H9 (cell line): Measurements from ENCODE around the gene ANKIB1. TPM values are rescaled to one million over a fixed set of nuclear protein-coding genes. Genes with fewer than 3 reads are reported as not detected.
"Not testable (repeated sequence)": the region's sequence is repeated elsewhere in the genome, so short reads cannot be mapped to it uniquely, and the experiment has no call there.

Experiments
- DNase-seq: peaks from one replicate; pipeline ENCODE4 v3.0.0-alpha.2; 2017
- H2AFZ ChIP-seq: one replicate; pipeline ENCODE4 v1.6.1; 2013; ENCODE audit warnings: mild to moderate bottlenecking, low read length, control low read depth, moderate library complexity
- H2AK5ac ChIP-seq: 2 replicates; pipeline ENCODE4 v1.6.1; 2013; ENCODE audit warnings: low read length, control low read depth, mixed read lengths; ENCODE audit not compliant: insufficient read length
- H2BK120ac ChIP-seq: one replicate; pipeline ENCODE4 v1.6.1; 2013; ENCODE audit warnings: low read depth, mild to moderate bottlenecking, low read length, control low read depth, inconsistent platforms; ENCODE audit not compliant: poor library complexity, severe bottlenecking
- H2BK12ac ChIP-seq: 2 replicates; pipeline ENCODE4 v1.6.1; 2013; ENCODE audit warnings: low read length, control low read depth, mixed read lengths, low read depth; ENCODE audit not compliant: insufficient read length
- H2BK15ac ChIP-seq: 2 replicates; pipeline ENCODE4 v1.6.1; 2013; ENCODE audit warnings: low read depth, low read length, control low read depth
- H2BK20ac ChIP-seq: one replicate; pipeline ENCODE4 v1.6.1; 2013; ENCODE audit warnings: low read depth, mild to moderate bottlenecking, low read length, control low read depth, inconsistent platforms; ENCODE audit not compliant: poor library complexity, severe bottlenecking
- H2BK5ac ChIP-seq: 2 replicates; pipeline ENCODE4 v1.6.1; 2013; ENCODE audit warnings: low read length, control low read depth, mixed read lengths; ENCODE audit not compliant: insufficient read length
- H3K14ac ChIP-seq: 2 replicates; pipeline ENCODE4 v1.6.1; 2013; ENCODE audit warnings: low read length, control low read depth; ENCODE audit not compliant: insufficient read depth
- H3K18ac ChIP-seq: 2 replicates; pipeline ENCODE4 v1.6.1; 2013; ENCODE audit warnings: low read depth, mild to moderate bottlenecking, mixed read lengths, low read length, control low read depth; ENCODE audit not compliant: insufficient read length
- H3K23ac ChIP-seq: 2 replicates; pipeline ENCODE4 v1.6.1; 2013; ENCODE audit warnings: low read length, control low read depth, mixed read lengths, low read depth; ENCODE audit not compliant: insufficient read length
- H3K23me2 ChIP-seq: 2 replicates; pipeline ENCODE4 v1.6.1; 2013; ENCODE audit warnings: low read depth, mild to moderate bottlenecking, mixed read lengths, low read length, control low read depth; ENCODE audit not compliant: insufficient read length, poor library complexity, severe bottlenecking
- H3K27ac ChIP-seq: 2 replicates; pipeline ENCODE4 v1.5.1; 2013; ENCODE audit warnings: low read length, control low read depth, mixed read lengths, low read depth; ENCODE audit not compliant: insufficient read length
- H3K27me3 ChIP-seq: 2 replicates; pipeline ENCODE4 v1.6.1; 2013; ENCODE audit warnings: low read length, control low read depth, inconsistent platforms; ENCODE audit not compliant: insufficient read depth
- H3K4ac ChIP-seq: 2 replicates; pipeline ENCODE4 v1.6.1; 2013; ENCODE audit warnings: low read depth, mild to moderate bottlenecking, control low read depth, inconsistent platforms, low read length, moderate library complexity
- H3K4me1 ChIP-seq: 2 replicates; pipeline ENCODE4 v1.6.1; 2013; ENCODE audit warnings: low read length, control low read depth, inconsistent platforms; ENCODE audit not compliant: insufficient read depth
- H3K4me2 ChIP-seq: 2 replicates; pipeline ENCODE4 v1.6.1; 2013; ENCODE audit warnings: low read length, control low read depth, mixed read lengths; ENCODE audit not compliant: insufficient read length, insufficient read depth
- H3K56ac ChIP-seq: 2 replicates; pipeline ENCODE4 v1.6.1; 2013; ENCODE audit warnings: low read depth, mild to moderate bottlenecking, mixed read lengths, low read length, control low read depth; ENCODE audit not compliant: insufficient read length
- H3K79me1 ChIP-seq: 2 replicates; pipeline ENCODE4 v1.6.1; 2013; ENCODE audit warnings: low read depth, mild to moderate bottlenecking, moderate library complexity, low read length, control low read depth, inconsistent platforms; ENCODE audit not compliant: insufficient read depth, poor library complexity, severe bottlenecking
- H3K79me2 ChIP-seq: 2 replicates; pipeline ENCODE4 v1.6.1; 2013; ENCODE audit warnings: low read length, control low read depth, inconsistent platforms; ENCODE audit not compliant: insufficient read depth
- H3K9ac ChIP-seq: 2 replicates; pipeline ENCODE4 v1.6.1; 2013; ENCODE audit warnings: low read length, control low read depth, mixed read lengths; ENCODE audit not compliant: insufficient read length; ENCODE audit errors: extremely low read depth
- H3K9me3 ChIP-seq: one replicate; pipeline ENCODE4 v1.6.1; 2013; ENCODE audit warnings: low read depth, low read length, inconsistent platforms; ENCODE audit not compliant: control insufficient read depth
- H3T11ph ChIP-seq: one replicate; pipeline ENCODE4 v1.6.1; 2013; ENCODE audit warnings: mild to moderate bottlenecking, low read length, control low read depth, inconsistent platforms
- H4K20me1 ChIP-seq: one replicate; pipeline ENCODE4 v1.6.1; 2013; ENCODE audit not compliant: control insufficient read depth, insufficient read length, insufficient read depth
- H4K5ac ChIP-seq: 2 replicates; pipeline ENCODE4 v1.6.1; 2013; ENCODE audit warnings: low read depth, mild to moderate bottlenecking, mixed read lengths, low read length, control low read depth; ENCODE audit not compliant: insufficient read length
- H4K8ac ChIP-seq: replicated peaks from 2 replicates; pipeline ENCODE4 v1.6.1; 2013; ENCODE audit warnings: low read length, control low read depth, mixed read lengths, low read depth; ENCODE audit not compliant: insufficient read length
- H4K91ac ChIP-seq: 2 replicates; pipeline ENCODE4 v1.6.1; 2013; ENCODE audit warnings: low read depth, mild to moderate bottlenecking, moderate library complexity, mixed read lengths, low read length, control low read depth; ENCODE audit not compliant: insufficient read length
- H3K27ac Mint-ChIP-seq, 3 experiments: 2 replicates in 2 of 3; 3 replicates in 1 of 3; pipeline ENCODE4 v1.8.0; 2020 to 2021; ENCODE audit warnings: mixed read lengths in 3 of 3, mild to moderate bottlenecking in 1 of 3, moderate library complexity in 1 of 3
- H3K27me3 Mint-ChIP-seq: 2 replicates; pipeline ENCODE4 v1.8.0; 2021; ENCODE audit warnings: low read depth, mild to moderate bottlenecking, moderate library complexity, mixed read lengths
- H3K36me3 Mint-ChIP-seq, 3 experiments: 2 replicates in 2 of 3; 3 replicates in 1 of 3; pipeline ENCODE4 v1.8.0; 2020 to 2021; ENCODE audit warnings: low read depth in 3 of 3, mixed read lengths in 3 of 3; ENCODE audit not compliant: insufficient read depth in 1 of 3
- H3K4me1 Mint-ChIP-seq, 2 experiments: 2 replicates each; pipeline ENCODE4 v1.8.0; 2020; ENCODE audit warnings: mixed read lengths in 2 of 2
- H3K4me3 Mint-ChIP-seq, 2 experiments: 2 replicates in 1 of 2; 3 replicates in 1 of 2; pipeline ENCODE4 v1.8.0; 2020 to 2021; ENCODE audit warnings: mild to moderate bottlenecking in 2 of 2, mixed read lengths in 2 of 2, moderate library complexity in 1 of 2
- H3K9me3 Mint-ChIP-seq, 2 experiments: 2 replicates in 1 of 2; 3 replicates in 1 of 2; pipeline ENCODE4 v1.8.0; 2020; ENCODE audit warnings: mild to moderate bottlenecking in 2 of 2, mixed read lengths in 2 of 2, moderate library complexity in 1 of 2
- WGBS: extraction: QIAGEN DNeasy Blood & Tissue Kit; methylation state at CpG from one replicate; pipeline ENCODE4 v1.1.7; 2013; ENCODE audit warnings: missing lambda C conversion rate, low lambda C conversion rate, mixed read lengths; ENCODE audit not compliant: insufficient read length; ENCODE audit errors: extremely low coverage; 5-methylcytosine and 5-hydroxymethylcytosine counted together
- total RNA-seq: library from RNA; stranded (reverse); gene quantifications from 2 replicates; pipeline ENCODE4 v1.2.1, GENCODE V29; 2021
- TF ChIP-seq, protein P1 (sequence below): fragments of 200-600 bp; sonication (generic); conservative IDR thresholded peaks from 3 replicates; pipeline ENCODE4 v1.8.0; 2021; ENCODE audit warnings: antibody characterized with exemption, mild to moderate bottlenecking

ANKIB1 gene
- total RNA-seq, 1 experiment from 2014 or later = 42.0 TPM

DNA sequence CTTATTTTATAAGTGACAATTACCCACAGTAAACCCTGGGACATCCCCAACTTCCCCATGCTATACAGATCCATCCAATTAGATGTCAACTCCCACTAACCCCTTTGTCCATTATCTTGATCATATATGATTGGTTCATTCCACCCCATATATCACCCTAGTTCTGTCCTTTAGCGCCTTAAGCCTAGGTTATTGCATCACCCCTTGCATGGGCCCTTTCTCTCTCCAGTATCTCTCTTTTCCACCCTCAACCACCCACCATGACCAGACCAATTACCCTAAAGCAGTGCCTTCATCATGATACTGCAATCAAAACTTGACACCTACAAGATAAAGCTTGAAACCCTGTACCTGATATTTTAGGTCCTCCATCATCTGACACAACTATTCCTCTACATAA is 163.6 kb downstream of the ANKIB1 start:
- H2BK12ac ChIP-seq = no peak overlapping the region
- H3K18ac ChIP-seq = no peak overlapping the region
- no CpG with 5 or more reads among the region's 1 CpG for WGBS
- TF ChIP-seq, protein P1, sequence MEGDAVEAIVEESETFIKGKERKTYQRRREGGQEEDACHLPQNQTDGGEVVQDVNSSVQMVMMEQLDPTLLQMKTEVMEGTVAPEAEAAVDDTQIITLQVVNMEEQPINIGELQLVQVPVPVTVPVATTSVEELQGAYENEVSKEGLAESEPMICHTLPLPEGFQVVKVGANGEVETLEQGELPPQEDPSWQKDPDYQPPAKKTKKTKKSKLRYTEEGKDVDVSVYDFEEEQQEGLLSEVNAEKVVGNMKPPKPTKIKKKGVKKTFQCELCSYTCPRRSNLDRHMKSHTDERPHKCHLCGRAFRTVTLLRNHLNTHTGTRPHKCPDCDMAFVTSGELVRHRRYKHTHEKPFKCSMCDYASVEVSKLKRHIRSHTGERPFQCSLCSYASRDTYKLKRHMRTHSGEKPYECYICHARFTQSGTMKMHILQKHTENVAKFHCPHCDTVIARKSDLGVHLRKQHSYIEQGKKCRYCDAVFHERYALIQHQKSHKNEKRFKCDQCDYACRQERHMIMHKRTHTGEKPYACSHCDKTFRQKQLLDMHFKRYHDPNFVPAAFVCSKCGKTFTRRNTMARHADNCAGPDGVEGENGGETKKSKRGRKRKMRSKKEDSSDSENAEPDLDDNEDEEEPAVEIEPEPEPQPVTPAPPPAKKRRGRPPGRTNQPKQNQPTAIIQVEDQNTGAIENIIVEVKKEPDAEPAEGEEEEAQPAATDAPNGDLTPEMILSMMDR = no peak
- H2BK15ac ChIP-seq = no peak overlapping the region
- H3K56ac ChIP-seq = no peak overlapping the region
- H3K27me3 Mint-ChIP-seq = peaks cover 2% of the 10 kb centered on the region
- no peak overlapping the region for H4K5ac ChIP-seq
- H3T11ph ChIP-seq = no peak overlapping the region
- no peak overlapping the region for H4K8ac ChIP-seq
- no peak overlapping the region for H2BK20ac ChIP-seq
- no peaks in the 10 kb centered on the region for H3K9me3 ChIP-seq
- no peak for DNase-seq
- H4K20me1 ChIP-seq = no peaks in the 10 kb centered on the region
- H3K9me3 Mint-ChIP-seq = no peaks in the 10 kb centered on the region
- no peaks in the 10 kb centered on the region for H3K36me3 Mint-ChIP-seq
- no peak overlapping the region for H2BK5ac ChIP-seq
- H3K79me1 ChIP-seq = no peaks in the 10 kb centered on the region
- H3K9ac ChIP-seq = no peak overlapping the region
- H2AK5ac ChIP-seq = no peak overlapping the region
- no peak overlapping the region for H2BK120ac ChIP-seq
- H3K79me2 ChIP-seq = no peaks in the 10 kb centered on the region
- H2AFZ ChIP-seq = no peak overlapping the region
- H3K4me1 Mint-ChIP-seq = peaks cover 0 to 4% of the 10 kb centered on the region in 2 experiments; a peak in 3 of 4 replicates
- H3K27ac ChIP-seq = no peak overlapping the region
- no peaks in the 10 kb centered on the region for H3K23me2 ChIP-seq
- no peak overlapping the region for H3K14ac ChIP-seq
- no peak overlapping the region for H3K4me3 Mint-ChIP-seq
- no peaks in the 10 kb centered on the region for H3K27me3 ChIP-seq
- no peak overlapping the region for H3K27ac Mint-ChIP-seq
- H3K4me1 ChIP-seq = no peaks in the 10 kb centered on the region
- H3K23ac ChIP-seq = no peak overlapping the region
- H4K91ac ChIP-seq = no peak overlapping the region
- H3K4me2 ChIP-seq = no peak overlapping the region
- H3K4ac ChIP-seq = no peak overlapping the region

DNA sequence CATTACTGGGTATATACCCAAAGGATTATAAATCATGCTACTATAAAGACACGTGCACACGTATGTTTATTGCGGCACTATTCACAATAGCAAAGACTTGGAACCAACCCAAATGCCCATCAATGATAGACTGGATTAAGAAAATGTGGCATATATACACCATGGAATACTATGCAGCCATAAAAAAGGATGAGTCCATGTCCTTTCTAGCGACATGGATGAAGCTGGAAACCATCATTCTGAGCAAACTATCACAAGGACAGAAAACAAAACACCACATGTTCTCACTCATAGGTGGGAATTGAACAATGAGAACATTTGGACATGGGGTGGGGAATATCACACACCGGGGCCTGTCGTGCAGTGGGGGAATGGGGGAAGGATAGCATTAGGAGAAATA is 164.4 kb downstream of the ANKIB1 start:
- not testable (repeated sequence) for H3K36me3 Mint-ChIP-seq
- WGBS = no CpG with 5 or more reads among the region's 6 CpGs

More for the DNA sequence above, 164.4 kb downstream of the ANKIB1 start:
- not testable (repeated sequence) for H4K5ac ChIP-seq, H2BK12ac ChIP-seq, H3K27me3 Mint-ChIP-seq, H3K9me3 ChIP-seq, H2BK120ac ChIP-seq, H2BK15ac ChIP-seq, H3K56ac ChIP-seq, H3K14ac ChIP-seq, H4K20me1 ChIP-seq, H3K4me3 Mint-ChIP-seq, H3K79me2 ChIP-seq, H4K91ac ChIP-seq, H2BK5ac ChIP-seq, H3K27me3 ChIP-seq, H3K27ac Mint-ChIP-seq, H2AFZ ChIP-seq, H3K4me1 Mint-ChIP-seq, H3K79me1 ChIP-seq, DNase-seq, H3K18ac ChIP-seq, H3K4me1 ChIP-seq, H2AK5ac ChIP-seq, H3K23me2 ChIP-seq, H3T11ph ChIP-seq, H3K9me3 Mint-ChIP-seq, H3K4ac ChIP-seq, H3K23ac ChIP-seq, H3K27ac ChIP-seq, H3K9ac ChIP-seq, H3K4me2 ChIP-seq, H4K8ac ChIP-seq, H2BK20ac ChIP-seq
